GM18861 (cell line): ENCODE results near the gene NOC2L.

Source experiments
- ATAC-seq: cut with Tn5 transposase; IDR thresholded peaks from one replicate; pipeline ENCODE4 v1.9.1; 2021; ENCODE audit not compliant: unreplicated experiment

The NOC2L gene

GRCh38 chr1:975365-975764 lies 16.3 kb upstream of the NOC2L start:
- ATAC-seq: no peak

GRCh38 chr1:974687-975328 lies 15.8 kb upstream of the NOC2L start:
- ATAC-seq: no peak

GRCh38 chr1:974293-974640 lies 15.2 kb upstream of the NOC2L start:
- no peak for ATAC-seq

- no peak for ATAC-seq
Measured at GRCh38 chr1:973459-974292, 14.6 kb upstream of the NOC2L start.

- no peak for ATAC-seq
Measured at GRCh38 chr1:972726-973458, 13.8 kb upstream of the NOC2L start.

GRCh38 chr1:971751-972506 lies 12.9 kb upstream of the NOC2L start:
- ATAC-seq: no peak

GRCh38 chr1:970973-971730 lies 12.1 kb upstream of the NOC2L start:
- no peak for ATAC-seq

GRCh38 chr1:970242-970972 lies 11.4 kb upstream of the NOC2L start:
- ATAC-seq: no peak

GRCh38 chr1:969260-969855 lies 10.3 kb upstream of the NOC2L start:
- ATAC-seq: no peak

GRCh38 chr1:967466-968343 lies 8.6 kb upstream of the NOC2L start:
- no peak for ATAC-seq

- no peak for ATAC-seq
Measured at GRCh38 chr1:966704-967300, 7.7 kb upstream of the NOC2L start.

GRCh38 chr1:966135-966703 lies 7.2 kb upstream of the NOC2L start, which contains the start of gene PLEKHN1:
PLEKHN1 (plus strand) TSS chr1:966482; CDS start chr1:966532, 50 bp downstream.
- no peak for ATAC-seq

- no peak for ATAC-seq
Measured at GRCh38 chr1:965526-966134, 6.6 kb upstream of the NOC2L start.

- no peak for ATAC-seq
Measured at GRCh38 chr1:964691-965525, 5.9 kb upstream of the NOC2L start.

GRCh38 chr1:963746-964525 lies 4.9 kb upstream of the NOC2L start:
- ATAC-seq: no peak

GRCh38 chr1:963301-963651 lies 4.2 kb upstream of the NOC2L start:
- ATAC-seq: no peak
